ENCODE data around the gene RPH3AL. TPM values are rescaled to one million over a fixed set of nuclear protein-coding genes. Genes with fewer than 3 reads are reported as not detected.
A peak's percentile ranks its signal among the peaks of the same experiment; 100 is the strongest.

The RPH3AL gene
- total and polyA plus RNA-seq, 10 donors, result 4.8 to 182 (median 49.1) TPM

DNA sequence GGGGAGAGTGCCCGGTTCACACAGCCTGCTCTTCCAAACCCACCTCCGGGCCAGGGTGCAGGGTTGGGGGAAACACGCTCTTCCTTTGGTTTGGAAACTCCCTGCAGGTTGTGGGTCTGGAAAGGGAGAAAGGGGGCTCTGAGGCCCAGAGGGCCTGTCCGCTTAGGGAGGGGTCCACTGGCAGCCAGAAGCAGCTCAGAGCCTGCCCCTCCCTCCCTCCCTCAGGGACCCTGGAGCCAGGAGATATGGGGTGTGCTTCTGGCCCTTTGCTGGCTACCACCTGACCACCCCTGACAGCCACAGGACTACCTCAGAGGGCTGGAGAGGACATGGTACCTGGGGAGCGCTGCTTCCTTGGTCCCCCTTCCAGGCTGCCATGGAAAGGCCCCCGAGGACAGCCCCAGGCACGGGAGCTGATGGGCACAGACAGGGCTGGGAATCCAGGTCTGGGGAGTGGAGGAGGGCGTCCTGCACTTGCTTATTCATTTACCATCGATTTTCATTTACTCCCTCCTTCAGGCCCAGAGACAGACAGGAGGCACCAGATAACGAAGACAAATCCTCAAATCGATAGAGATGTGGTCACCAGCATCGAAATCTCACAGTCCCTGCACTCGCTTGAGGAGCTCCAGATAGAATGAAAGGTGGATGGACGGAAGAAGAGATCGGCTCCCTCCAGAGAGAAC lies 122.8 kb downstream of the RPH3AL start:
- peak; percentile 47 for DNase-seq
- Histone ChIP-seq H3K27me3 (replicated peaks in 1 of 7) (no peaks in the 10 kb centered on the region), H3K4me1 (peaks cover 3 to 70% (median 38%) of the 10 kb centered on the region in 6 donors), H3K4me3 (no peak overlapping the region), H3K9me3 (no peaks in the 10 kb centered on the region), H3K36me3 (no peaks in the 10 kb centered on the region), H3K27ac (peak overlapping the region in 6 of 8 donors; percentile 48 to 88 (median 73))
- 76 to 86% (median 84%) methylated on average over 13 to 15 of the region's 15 CpGs for whole genome bisulfite sequencing, 5 donors
- intact Hi-C loops (cut with DNase I; ENCODE audit: low total_unique reads), result no loop called here
- no peak for TF ChIP-seq POLR2A (IDR thresholded peaks at IDR 0.05)
- TF ChIP-seq, protein P1, sequence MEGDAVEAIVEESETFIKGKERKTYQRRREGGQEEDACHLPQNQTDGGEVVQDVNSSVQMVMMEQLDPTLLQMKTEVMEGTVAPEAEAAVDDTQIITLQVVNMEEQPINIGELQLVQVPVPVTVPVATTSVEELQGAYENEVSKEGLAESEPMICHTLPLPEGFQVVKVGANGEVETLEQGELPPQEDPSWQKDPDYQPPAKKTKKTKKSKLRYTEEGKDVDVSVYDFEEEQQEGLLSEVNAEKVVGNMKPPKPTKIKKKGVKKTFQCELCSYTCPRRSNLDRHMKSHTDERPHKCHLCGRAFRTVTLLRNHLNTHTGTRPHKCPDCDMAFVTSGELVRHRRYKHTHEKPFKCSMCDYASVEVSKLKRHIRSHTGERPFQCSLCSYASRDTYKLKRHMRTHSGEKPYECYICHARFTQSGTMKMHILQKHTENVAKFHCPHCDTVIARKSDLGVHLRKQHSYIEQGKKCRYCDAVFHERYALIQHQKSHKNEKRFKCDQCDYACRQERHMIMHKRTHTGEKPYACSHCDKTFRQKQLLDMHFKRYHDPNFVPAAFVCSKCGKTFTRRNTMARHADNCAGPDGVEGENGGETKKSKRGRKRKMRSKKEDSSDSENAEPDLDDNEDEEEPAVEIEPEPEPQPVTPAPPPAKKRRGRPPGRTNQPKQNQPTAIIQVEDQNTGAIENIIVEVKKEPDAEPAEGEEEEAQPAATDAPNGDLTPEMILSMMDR (IDR thresholded peaks at IDR 0.05 in 8 of 11, conservative IDR thresholded peaks at IDR 0.05 in 3 of 11), result no peak
- TF ChIP-seq POLR2AphosphoS5 (IDR thresholded peaks at IDR 0.05), result no peak

DNA sequence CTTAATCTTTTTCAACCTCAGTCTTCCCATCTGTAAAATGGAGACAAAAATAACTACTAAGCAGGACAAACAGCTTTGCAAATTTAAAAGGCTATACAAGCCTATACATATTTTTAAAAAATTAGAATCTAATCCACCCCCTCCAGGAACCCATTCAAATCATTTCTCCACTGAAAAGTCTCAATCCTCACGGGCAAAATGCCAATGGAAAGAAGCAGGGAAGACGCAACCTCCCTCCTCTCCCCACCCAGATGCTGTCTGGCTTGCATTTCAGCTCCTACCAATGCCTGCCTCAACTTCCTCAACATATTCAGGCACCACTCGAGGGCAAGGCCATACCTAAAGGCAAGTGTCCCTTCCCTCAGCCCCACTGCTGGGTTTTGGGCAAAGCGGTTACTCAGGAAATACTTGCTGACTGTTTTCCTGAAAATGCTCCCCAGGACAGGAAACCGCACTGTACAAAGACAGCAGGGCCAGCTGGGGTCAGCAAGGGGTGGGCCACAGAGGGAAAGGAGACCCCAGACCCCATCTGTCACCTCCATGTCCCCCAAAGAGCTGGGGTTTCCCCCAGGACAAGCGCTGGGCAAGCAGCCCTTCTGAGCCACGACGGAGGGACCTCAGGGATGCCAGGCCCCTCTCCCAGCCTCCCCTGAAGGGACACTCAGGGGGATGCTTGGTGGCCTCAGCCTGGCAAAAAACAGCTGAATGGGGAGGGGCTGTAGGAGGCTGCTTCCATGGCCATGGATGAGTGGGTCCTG lies 123.5 kb downstream of the RPH3AL start:
- TF ChIP-seq, protein P1 (IDR thresholded peaks at IDR 0.05 in 8 of 11, conservative IDR thresholded peaks at IDR 0.05 in 3 of 11), result no peak
- TF ChIP-seq POLR2AphosphoS5 (IDR thresholded peaks at IDR 0.05), result peak in 2 of 3 donors; percentile 18 to 33
- TF ChIP-seq POLR2A (IDR thresholded peaks at IDR 0.05), result no peak
- H3K4me1 ChIP-seq, result peaks cover 3 to 64% (median 35%) of the 10 kb centered on the region in 6 donors
- intact Hi-C loops (cut with DNase I; ENCODE audit: low total_unique reads), result no loop called here
- no peaks in the 10 kb centered on the region for H3K36me3 ChIP-seq
- peak overlapping the region in 6 of 8 donors; percentile 48 to 88 (median 73) for H3K27ac ChIP-seq
- peak; percentile 46 for DNase-seq
- WGBS, 5 donors, result 51 to 66% (median 56%) methylated on average over 7 to 8 of the region's 8 CpGs
- H3K9me3 ChIP-seq, result no peaks in the 10 kb centered on the region
- H3K27me3 ChIP-seq (replicated peaks in 1 of 7), result no peaks in the 10 kb centered on the region
- H3K4me3 ChIP-seq, result no peak overlapping the region

DNA sequence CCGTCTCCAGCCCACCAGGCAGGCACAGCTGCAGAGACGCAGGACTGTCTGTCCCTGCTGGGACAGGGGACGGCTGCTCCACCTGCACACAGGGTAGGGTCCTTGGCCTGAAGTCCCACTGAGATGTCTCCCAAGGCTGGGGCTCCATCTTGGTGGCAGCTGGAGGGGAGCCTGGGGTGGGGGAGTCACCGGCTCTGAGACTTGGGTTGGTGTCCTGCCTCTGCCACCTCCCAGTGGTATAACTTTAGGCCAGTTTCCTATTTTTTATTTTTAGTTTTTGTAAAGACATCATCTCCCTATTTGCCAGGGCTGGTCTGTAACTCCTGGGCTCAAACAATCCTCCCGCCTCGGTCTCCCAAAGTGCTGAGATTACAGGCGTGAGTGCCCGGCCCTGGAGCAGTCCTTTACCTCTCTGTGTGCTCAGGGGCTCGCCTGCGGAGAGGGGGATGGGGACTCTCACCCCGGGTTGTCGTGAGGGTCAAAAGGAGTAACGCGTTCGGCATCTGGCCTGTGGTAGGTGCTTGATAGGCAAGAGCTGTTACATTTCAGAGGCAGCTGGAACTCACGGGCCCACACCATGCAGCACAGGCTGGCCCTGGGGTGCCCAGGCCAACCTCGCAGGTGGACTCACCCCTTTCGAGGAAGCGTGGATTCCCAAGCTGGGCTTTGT lies 124.5 kb downstream of the RPH3AL start:
- intact Hi-C loops (cut with DNase I; ENCODE audit: low total_unique reads), result no loop called here
- no peak overlapping the region for H3K4me3 ChIP-seq
- TF ChIP-seq POLR2AphosphoS5 (IDR thresholded peaks at IDR 0.05) (no peak), POLR2A (IDR thresholded peaks at IDR 0.05) (no peak)
- TF ChIP-seq, protein P1 (IDR thresholded peaks at IDR 0.05 in 8 of 11, conservative IDR thresholded peaks at IDR 0.05 in 3 of 11), result no peak
- H3K27ac ChIP-seq, result peak overlapping the region in 7 of 8 donors; percentile 45 to 88 (median 74)
- WGBS, 5 donors, result 82 to 88% (median 86%) methylated on average over 18 to 19 of the region's 19 CpGs
- H3K4me1 ChIP-seq, result peaks cover 3 to 59% (median 30%) of the 10 kb centered on the region in 6 donors
- no peaks in the 10 kb centered on the region for H3K36me3 ChIP-seq
- DNase-seq, result peak; percentile 44
- H3K9me3 ChIP-seq, result no peaks in the 10 kb centered on the region
- no peaks in the 10 kb centered on the region for H3K27me3 ChIP-seq (replicated peaks in 1 of 7)
